HCT116 (cell line): ENCODE results near the gene FBXL14. TPM values are rescaled to one million over a fixed set of nuclear protein-coding genes. Genes with fewer than 3 reads are reported as not detected.

Experiments
- ATAC-seq: fragments of 200-7000 bp; cut with Tn5 transposase; 2 replicates; pipeline ENCODE4 v1.9.1; 2020; ENCODE audit warnings: mild to moderate bottlenecking, moderate library complexity
- BruUV-seq: library from RNA; stranded (reverse); fragments of 400-500 nt; replicated peaks from 2 replicates; lab custom pipeline; 2021; lab: Mats Ljungman, UMichigan
- CTCF ChIA-PET: fragments of 300-600 bp; sonication (Branson Sonifier 250); formaldehyde crosslinking; loops from one replicate; lab custom pipeline; 2021; ENCODE audit warnings: antibody characterized with exemption; lab: Charles Lee
- POLR2A ChIA-PET: fragments of 300-600, 350-600 bp; sonication (Branson Sonifier 250); formaldehyde crosslinking; loops from one replicate; lab custom pipeline; 2021; ENCODE audit warnings: antibody characterized with exemption; lab: Charles Lee
- RAD21 ChIA-PET, 2 experiments: fragments of 300-600 bp; sonication (Branson Sonifier 250); formaldehyde crosslinking; loops; one replicate each; lab custom pipeline; 2023; ENCODE audit warnings: low total read pairs in 2 of 2; ENCODE audit not compliant: uncharacterized antibody in 2 of 2, unreplicated experiment in 2 of 2, low non-redundant PET in 1 of 2; lab: Charles Lee
- DNase-seq: peaks from one replicate; pipeline ENCODE4 v3.0.0-alpha.2; 2010; ENCODE audit warnings: low read depth, low spot score
- H2AFZ ChIP-seq: fragments of 200-600 bp; shearing (Covaris generic), sonication (generic); 2 replicates; pipeline ENCODE4 v1.6.1; 2017; ENCODE audit warnings: low read depth, mixed run types, mixed read lengths, antibody characterized with exemption, low read length; ENCODE audit not compliant: poor library complexity, severe bottlenecking
- H3K27ac ChIP-seq: 2 replicates; pipeline ENCODE4 v1.5.1; 2012; ENCODE audit warnings: low read depth, low read length
- H3K27me3 ChIP-seq: fragments of 200-600 bp; sonication (generic); 2 replicates; pipeline ENCODE4 v1.6.1; 2016; ENCODE audit warnings: mixed run types, low read length, mixed read lengths; ENCODE audit not compliant: insufficient read depth
- H3K36me3 ChIP-seq, 2 experiments: fragments of 200-500 bp in 1 of 2; fragments of 200-600 bp in 1 of 2; sonication (Bioruptor generic) in 1 of 2; sonication (generic) in 1 of 2; 2 replicates each; pipeline versions ENCODE4 v1.5.1 to v1.6.1; 2014 to 2016; ENCODE audit warnings: low read length in 2 of 2, inconsistent platforms in 1 of 2, mixed read lengths in 1 of 2, mixed run types in 1 of 2; ENCODE audit not compliant: insufficient read depth in 2 of 2, control insufficient read depth in 1 of 2
- H3K4me1 ChIP-seq, 2 experiments: fragments of 200-600 bp in 1 of 2; sonication (generic) in 1 of 2; 2 replicates each; pipeline versions ENCODE4 v1.5.1 to v1.6.1; 2012 to 2017; ENCODE audit warnings: low read length in 2 of 2, inconsistent platforms in 1 of 2, mild to moderate bottlenecking in 1 of 2, mixed read lengths in 1 of 2, mixed run types in 1 of 2, moderate library complexity in 1 of 2; ENCODE audit not compliant: insufficient read depth in 2 of 2, control insufficient read depth in 1 of 2
- H3K4me2 ChIP-seq: fragments of 200-600 bp; sonication (generic); 2 replicates; pipeline ENCODE4 v1.6.1; 2017; ENCODE audit warnings: mixed run types, low read length, mixed read lengths
- H3K4me3 ChIP-seq, 2 experiments: fragments of 200-600 bp in 1 of 2; sonication (generic) in 1 of 2; replicated peaks in 1 of 2; 2 replicates each; pipeline ENCODE4 v1.5.1; 2011 to 2016; ENCODE audit warnings: low read length in 2 of 2, control low read depth in 1 of 2, low read depth in 1 of 2, mild to moderate bottlenecking in 1 of 2, mixed read lengths in 1 of 2, mixed run types in 1 of 2
- H3K79me2 ChIP-seq: fragments of 200-600 bp; sonication (generic); 2 replicates; pipeline ENCODE4 v1.6.1; 2017; ENCODE audit warnings: mild to moderate bottlenecking, mixed run types, low read length, moderate library complexity, mixed read lengths; ENCODE audit not compliant: insufficient read depth
- H3K9ac ChIP-seq: fragments of 200-600 bp; sonication (generic); 2 replicates; pipeline ENCODE4 v1.6.1; 2016; ENCODE audit warnings: low read length, mixed read lengths
- H3K9me2 ChIP-seq: fragments of 200-600 bp; sonication (generic), shearing (Covaris generic); 2 replicates; pipeline ENCODE4 v1.6.1; 2017; ENCODE audit warnings: mixed run types, mild to moderate bottlenecking, moderate library complexity; ENCODE audit not compliant: insufficient read depth
- H3K9me3 ChIP-seq, 2 experiments: fragments of 200-500 bp in 1 of 2; fragments of 200-600 bp in 1 of 2; sonication (Bioruptor generic) in 1 of 2; sonication (generic) in 1 of 2; 2 replicates each; pipeline ENCODE4 v1.6.1; 2014 to 2017; ENCODE audit warnings: low read length in 2 of 2, mixed read lengths in 2 of 2, inconsistent platforms in 1 of 2, low read depth in 1 of 2, mild to moderate bottlenecking in 1 of 2, mixed run types in 1 of 2, moderate library complexity in 1 of 2; ENCODE audit not compliant: control insufficient read depth in 1 of 2, insufficient read depth in 1 of 2
- H4K20me1 ChIP-seq: fragments of 200-600 bp; sonication (generic), shearing (Covaris generic); 2 replicates; pipeline ENCODE4 v1.6.1; 2017; ENCODE audit warnings: mixed run types, mild to moderate bottlenecking, moderate library complexity; ENCODE audit not compliant: insufficient read depth
- CBX3 ChIP-seq: IDR thresholded peaks from 2 replicates; pipeline ENCODE4 v1.6.1; 2012; ENCODE audit warnings: low read depth
- CEBPB ChIP-seq: IDR thresholded peaks from 2 replicates; pipeline ENCODE4 v1.6.1; 2012; ENCODE audit warnings: low read depth
- EGR1 ChIP-seq: IDR thresholded peaks from 2 replicates; pipeline ENCODE4 v1.6.1; 2012; ENCODE audit warnings: low read depth
- EZH2 ChIP-seq: fragments of 200-600 bp; sonication (generic); IDR thresholded peaks from 2 replicates; pipeline ENCODE4 v1.6.1; 2017; ENCODE audit warnings: antibody characterized with exemption, mixed run types
- EZH2phosphoT487 ChIP-seq: fragments of 200-600 bp; IDR thresholded peaks from 2 replicates; pipeline ENCODE4 v1.6.1; 2018; ENCODE audit warnings: antibody characterized with exemption, borderline replicate concordance
- FOSL1 ChIP-seq: IDR thresholded peaks from 2 replicates; pipeline ENCODE4 v1.6.1; 2012; ENCODE audit warnings: low read depth
- JUND ChIP-seq: IDR thresholded peaks from 2 replicates; pipeline ENCODE4 v1.6.1; 2012
- MAX ChIP-seq: IDR thresholded peaks from 2 replicates; pipeline ENCODE4 v1.6.1; 2012
- POLR2A ChIP-seq: IDR thresholded peaks from 2 replicates; pipeline ENCODE4 v1.7.0; 2011; ENCODE audit warnings: borderline replicate concordance; ENCODE audit not compliant: insufficient read depth, insufficient read length; ENCODE audit errors: extremely low read depth
- POLR2AphosphoS5 ChIP-seq: IDR thresholded peaks from 2 replicates; pipeline ENCODE4 v1.6.1; 2011; ENCODE audit warnings: mild to moderate bottlenecking, low read depth, low read length, moderate library complexity
- SIN3A ChIP-seq: IDR thresholded peaks from 2 replicates; pipeline ENCODE4 v1.6.1; 2012; ENCODE audit warnings: low read depth
- SP1 ChIP-seq: IDR thresholded peaks from 2 replicates; pipeline ENCODE4 v1.6.1; 2012; ENCODE audit warnings: low read depth
- SRF ChIP-seq: IDR thresholded peaks from 2 replicates; pipeline ENCODE4 v1.6.1; 2012; ENCODE audit warnings: low read depth
- ZFX ChIP-seq: fragments of 450-650 bp; IDR thresholded peaks from 2 replicates; pipeline ENCODE4 v1.6.1; 2017
- ZNF274 ChIP-seq: fragments of 200-500 bp; sonication (Bioruptor generic); IDR thresholded peaks from 2 replicates; pipeline ENCODE4 v1.6.1; 2014; ENCODE audit warnings: mild to moderate bottlenecking, low read depth, low read length, inconsistent platforms
- intact Hi-C: fragments of 100-400 bp; cut with micrococcal nuclease; formaldehyde crosslinking; loops from 2 replicates; pipeline ENCODE4 v1.10.0; 2022
- total RNA-seq: library from RNA; stranded (reverse); gene quantifications from one replicate; pipeline ENCODE4 v1.2.1, GENCODE V29; 2021; ENCODE audit not compliant: unreplicated experiment
- TF ChIP-seq, protein P1 (sequence below): IDR thresholded peaks from 2 replicates; pipeline ENCODE4 v1.6.1; 2011; ENCODE audit warnings: mild to moderate bottlenecking, low read length, moderate library complexity; ENCODE audit not compliant: insufficient replicate concordance; ENCODE audit errors: extremely low read depth
- TF ChIP-seq, protein P2 (sequence below): IDR thresholded peaks from 2 replicates; pipeline ENCODE4 v1.6.1; 2012; ENCODE audit warnings: low read depth
- TF ChIP-seq, protein P3 (sequence below): IDR thresholded peaks from 2 replicates; pipeline ENCODE4 v1.6.1; 2012

Gene FBXL14
- total RNA-seq, 1 experiment from 2014 or later, result 19.0 TPM

- Histone ChIP-seq H3K4me1 (peaks cover 8 to 22% of the 10 kb centered on the region in 2 experiments), H3K9me2 (no peaks in the 10 kb centered on the region), H3K36me3 (no peaks in the 10 kb centered on the region), H3K79me2 (no peaks in the 10 kb centered on the region), H3K9ac (peak overlapping the region; percentile 24), H3K4me2 (peak overlapping the region; percentile 75), H3K27ac (peak overlapping the region; percentile 69), H3K4me3 (peak overlapping the region; percentile 41 to 60), H3K9me3 (no peaks in the 10 kb centered on the region), H2AFZ (peak overlapping the region; percentile 95), H4K20me1 (no peaks in the 10 kb centered on the region), H3K27me3 (no peaks in the 10 kb centered on the region)
- ATAC-seq (peak; percentile 71), DNase-seq (peak; percentile 72)
- BruUV-seq, result no TSS peak
- intact Hi-C loops, result no loop called here
- CTCF ChIA-PET, result interaction anchor here (0.6 to 1.9 kb wide), 10 partner anchors 13 to 1030 kb away, joined by 3 to 22 read pairs (median 4); partner anchors contain the start of genes RAD52 and WNT5B
- TF ChIP-seq, protein P1, sequence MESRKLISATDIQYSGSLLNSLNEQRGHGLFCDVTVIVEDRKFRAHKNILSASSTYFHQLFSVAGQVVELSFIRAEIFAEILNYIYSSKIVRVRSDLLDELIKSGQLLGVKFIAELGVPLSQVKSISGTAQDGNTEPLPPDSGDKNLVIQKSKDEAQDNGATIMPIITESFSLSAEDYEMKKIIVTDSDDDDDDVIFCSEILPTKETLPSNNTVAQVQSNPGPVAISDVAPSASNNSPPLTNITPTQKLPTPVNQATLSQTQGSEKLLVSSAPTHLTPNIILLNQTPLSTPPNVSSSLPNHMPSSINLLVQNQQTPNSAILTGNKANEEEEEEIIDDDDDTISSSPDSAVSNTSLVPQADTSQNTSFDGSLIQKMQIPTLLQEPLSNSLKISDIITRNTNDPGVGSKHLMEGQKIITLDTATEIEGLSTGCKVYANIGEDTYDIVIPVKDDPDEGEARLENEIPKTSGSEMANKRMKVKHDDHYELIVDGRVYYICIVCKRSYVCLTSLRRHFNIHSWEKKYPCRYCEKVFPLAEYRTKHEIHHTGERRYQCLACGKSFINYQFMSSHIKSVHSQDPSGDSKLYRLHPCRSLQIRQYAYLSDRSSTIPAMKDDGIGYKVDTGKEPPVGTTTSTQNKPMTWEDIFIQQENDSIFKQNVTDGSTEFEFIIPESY, result no peak
- TF ChIP-seq JUND (peak; percentile 57), MAX (peak; percentile 65; the same call in 1 of the 2 replicates), FOSL1 (peak; percentile 74), SIN3A (no peak; the same call in 1 of the 2 replicates), POLR2AphosphoS5 (peak; percentile 45), ZNF274 (no peak), POLR2A (no peak), CBX3 (no peak), EGR1 (no peak), EZH2phosphoT487 (no peak), ZFX (no peak), SRF (no peak), SP1 (peak; percentile 51; the same call in 1 of the 2 replicates), CEBPB (peak; percentile 42; the same call in 1 of the 2 replicates), EZH2 (no peak)
- TF ChIP-seq, protein P2, sequence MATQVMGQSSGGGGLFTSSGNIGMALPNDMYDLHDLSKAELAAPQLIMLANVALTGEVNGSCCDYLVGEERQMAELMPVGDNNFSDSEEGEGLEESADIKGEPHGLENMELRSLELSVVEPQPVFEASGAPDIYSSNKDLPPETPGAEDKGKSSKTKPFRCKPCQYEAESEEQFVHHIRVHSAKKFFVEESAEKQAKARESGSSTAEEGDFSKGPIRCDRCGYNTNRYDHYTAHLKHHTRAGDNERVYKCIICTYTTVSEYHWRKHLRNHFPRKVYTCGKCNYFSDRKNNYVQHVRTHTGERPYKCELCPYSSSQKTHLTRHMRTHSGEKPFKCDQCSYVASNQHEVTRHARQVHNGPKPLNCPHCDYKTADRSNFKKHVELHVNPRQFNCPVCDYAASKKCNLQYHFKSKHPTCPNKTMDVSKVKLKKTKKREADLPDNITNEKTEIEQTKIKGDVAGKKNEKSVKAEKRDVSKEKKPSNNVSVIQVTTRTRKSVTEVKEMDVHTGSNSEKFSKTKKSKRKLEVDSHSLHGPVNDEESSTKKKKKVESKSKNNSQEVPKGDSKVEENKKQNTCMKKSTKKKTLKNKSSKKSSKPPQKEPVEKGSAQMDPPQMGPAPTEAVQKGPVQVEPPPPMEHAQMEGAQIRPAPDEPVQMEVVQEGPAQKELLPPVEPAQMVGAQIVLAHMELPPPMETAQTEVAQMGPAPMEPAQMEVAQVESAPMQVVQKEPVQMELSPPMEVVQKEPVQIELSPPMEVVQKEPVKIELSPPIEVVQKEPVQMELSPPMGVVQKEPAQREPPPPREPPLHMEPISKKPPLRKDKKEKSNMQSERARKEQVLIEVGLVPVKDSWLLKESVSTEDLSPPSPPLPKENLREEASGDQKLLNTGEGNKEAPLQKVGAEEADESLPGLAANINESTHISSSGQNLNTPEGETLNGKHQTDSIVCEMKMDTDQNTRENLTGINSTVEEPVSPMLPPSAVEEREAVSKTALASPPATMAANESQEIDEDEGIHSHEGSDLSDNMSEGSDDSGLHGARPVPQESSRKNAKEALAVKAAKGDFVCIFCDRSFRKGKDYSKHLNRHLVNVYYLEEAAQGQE, result no peak
- TF ChIP-seq, protein P3, sequence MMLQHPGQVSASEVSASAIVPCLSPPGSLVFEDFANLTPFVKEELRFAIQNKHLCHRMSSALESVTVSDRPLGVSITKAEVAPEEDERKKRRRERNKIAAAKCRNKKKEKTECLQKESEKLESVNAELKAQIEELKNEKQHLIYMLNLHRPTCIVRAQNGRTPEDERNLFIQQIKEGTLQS, result 0 out of 2 replicates have a peak, but pooled peaks have one; percentile 32
- POLR2A ChIA-PET, result interaction anchor here (0.6 to 0.9 kb wide), 2 partner anchors 9 to 657 kb away, joined by 3 read pairs; no protein-coding TSS in a partner anchor
- RAD21 ChIA-PET, result interaction anchor here (0.6 to 1.8 kb wide), 5 partner anchors 23 to 488 kb away, joined by 3 to 7 read pairs (median 4); no protein-coding TSS in a partner anchor
These were observed 11.7 kb upstream of the FBXL14 start for GRCh38 chr12:1606021-1606622.
